SU-DHL-6 (cell line): Measurements from ENCODE around the gene TNFRSF18.

ENCODE experiments used
- H2AFZ ChIP-seq: fragments of 200-600 bp; sonication (generic); 2 replicates; pipeline ENCODE4 v1.6.1; 2014; ENCODE audit warnings: low read depth, mild to moderate bottlenecking, moderate library complexity, mixed read lengths, antibody characterized with exemption, low read length; ENCODE audit not compliant: severe bottlenecking
- H3F3A ChIP-seq: fragments of 200-600 bp; shearing (Covaris generic); 2 replicates; pipeline ENCODE4 v1.6.0; 2016; ENCODE audit warnings: antibody characterized with exemption, mild to moderate bottlenecking; ENCODE audit not compliant: insufficient read depth
- H3K27ac ChIP-seq: fragments of 200-600 bp; sonication (generic); 2 replicates; pipeline ENCODE4 v1.5.1; 2016; ENCODE audit warnings: low read depth, mild to moderate bottlenecking, low read length, moderate library complexity, mixed read lengths
- H3K27me3 ChIP-seq: fragments of 200-600 bp; sonication (generic), shearing (Covaris generic); 2 replicates; pipeline ENCODE4 v1.6.0; 2014; ENCODE audit warnings: mild to moderate bottlenecking, low read length
- H3K36me3 ChIP-seq: fragments of 200-600 bp; sonication (generic); 2 replicates; pipeline ENCODE4 v1.6.1; 2014; ENCODE audit warnings: mild to moderate bottlenecking, low read length, mixed read lengths
- H3K4me2 ChIP-seq: fragments of 300-600, 200-600 bp; shearing (Covaris generic), sonication (generic); 2 replicates; pipeline ENCODE4 v1.6.0; 2014; ENCODE audit warnings: low read length, low read depth, mild to moderate bottlenecking; ENCODE audit not compliant: poor library complexity, severe bottlenecking
- H3K4me3 ChIP-seq: fragments of 200-600 bp; sonication (generic); 2 replicates; pipeline ENCODE4 v1.5.1; 2014; ENCODE audit warnings: antibody characterized with exemption, low read length, mild to moderate bottlenecking, mixed read lengths; ENCODE audit not compliant: insufficient read depth, poor library complexity, severe bottlenecking
- H3K79me2 ChIP-seq: fragments of 200-600 bp; sonication (generic); 2 replicates; pipeline ENCODE4 v1.6.1; 2014; ENCODE audit warnings: mild to moderate bottlenecking, low read length, moderate library complexity; ENCODE audit not compliant: insufficient read depth
- H3K9ac ChIP-seq: fragments of 200-600 bp; sonication (generic); 2 replicates; pipeline ENCODE4 v1.7.0; 2014; ENCODE audit warnings: mild to moderate bottlenecking, low read length
- H3K9me2 ChIP-seq: fragments of 200-600 bp; sonication (generic); replicated peaks from 2 replicates; pipeline ENCODE4 v1.6.1; 2014; ENCODE audit warnings: low read length; ENCODE audit not compliant: insufficient read depth
- H3K9me3 ChIP-seq: fragments of 200-600 bp; sonication (generic); 2 replicates; pipeline ENCODE4 v1.6.1; 2014; ENCODE audit warnings: low read length, mixed read lengths; ENCODE audit not compliant: insufficient read depth
- H4K20me1 ChIP-seq: fragments of 200-600 bp; sonication (generic); 2 replicates; pipeline ENCODE4 v1.6.1; 2014; ENCODE audit warnings: low read depth, mild to moderate bottlenecking, antibody characterized with exemption, low read length, moderate library complexity, mixed read lengths
- EZH2phosphoT487 ChIP-seq: fragments of 200-600 bp; sonication (generic), shearing (Covaris generic); conservative IDR thresholded peaks from 2 replicates; pipeline ENCODE4 v1.6.1; 2018; ENCODE audit warnings: mild to moderate bottlenecking, antibody characterized with exemption, low read length, moderate library complexity, mixed read lengths
- TF ChIP-seq, protein P1 (sequence below): fragments of 200-600 bp; sonication (generic); IDR thresholded peaks from one replicate; pipeline ENCODE4 v1.5.1; 2017; ENCODE audit warnings: antibody characterized with exemption, mild to moderate bottlenecking, low read length, moderate library complexity; ENCODE audit not compliant: insufficient read depth, poor library complexity, severe bottlenecking

The TNFRSF18 gene

DNA sequence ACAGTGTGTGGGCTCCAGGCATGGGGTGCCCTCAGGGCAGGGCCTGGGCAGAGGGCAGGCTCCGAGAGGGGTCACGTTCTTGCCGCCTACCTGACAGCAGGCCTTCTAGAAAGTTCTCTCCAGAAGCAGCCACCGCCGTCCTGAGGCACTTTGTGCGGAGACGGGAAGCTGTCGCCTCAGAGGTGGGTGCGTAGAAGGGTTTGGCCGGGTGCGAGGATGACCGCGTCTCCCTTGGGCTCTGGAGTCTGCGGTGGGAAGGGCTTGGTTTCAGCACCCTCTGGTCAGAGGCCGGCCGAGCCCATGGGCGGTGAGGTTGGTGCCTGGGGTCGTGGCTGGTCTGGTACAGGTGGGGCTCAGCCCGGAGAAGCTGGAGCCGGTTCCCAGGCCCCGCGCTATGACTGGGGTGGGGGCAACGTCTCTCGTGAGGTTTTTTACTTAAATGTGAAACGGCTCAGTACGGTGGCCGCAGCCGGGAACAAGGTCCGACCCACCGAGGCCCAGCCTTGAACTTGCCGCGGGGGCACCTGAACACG, 42.8 kb downstream of the TNFRSF18 start:
- no peaks in the 10 kb centered on the region for H3F3A ChIP-seq
- no peak overlapping the region for H2AFZ ChIP-seq
- H3K9me2 ChIP-seq = no peaks in the 10 kb centered on the region
- no peak for TF ChIP-seq EZH2phosphoT487
- TF ChIP-seq, protein P1, sequence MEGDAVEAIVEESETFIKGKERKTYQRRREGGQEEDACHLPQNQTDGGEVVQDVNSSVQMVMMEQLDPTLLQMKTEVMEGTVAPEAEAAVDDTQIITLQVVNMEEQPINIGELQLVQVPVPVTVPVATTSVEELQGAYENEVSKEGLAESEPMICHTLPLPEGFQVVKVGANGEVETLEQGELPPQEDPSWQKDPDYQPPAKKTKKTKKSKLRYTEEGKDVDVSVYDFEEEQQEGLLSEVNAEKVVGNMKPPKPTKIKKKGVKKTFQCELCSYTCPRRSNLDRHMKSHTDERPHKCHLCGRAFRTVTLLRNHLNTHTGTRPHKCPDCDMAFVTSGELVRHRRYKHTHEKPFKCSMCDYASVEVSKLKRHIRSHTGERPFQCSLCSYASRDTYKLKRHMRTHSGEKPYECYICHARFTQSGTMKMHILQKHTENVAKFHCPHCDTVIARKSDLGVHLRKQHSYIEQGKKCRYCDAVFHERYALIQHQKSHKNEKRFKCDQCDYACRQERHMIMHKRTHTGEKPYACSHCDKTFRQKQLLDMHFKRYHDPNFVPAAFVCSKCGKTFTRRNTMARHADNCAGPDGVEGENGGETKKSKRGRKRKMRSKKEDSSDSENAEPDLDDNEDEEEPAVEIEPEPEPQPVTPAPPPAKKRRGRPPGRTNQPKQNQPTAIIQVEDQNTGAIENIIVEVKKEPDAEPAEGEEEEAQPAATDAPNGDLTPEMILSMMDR = no peak
- no peaks in the 10 kb centered on the region for H3K36me3 ChIP-seq
- H3K9ac ChIP-seq = no peak overlapping the region
- H3K79me2 ChIP-seq = no peaks in the 10 kb centered on the region
- H4K20me1 ChIP-seq = no peaks in the 10 kb centered on the region
- H3K4me2 ChIP-seq = no peak overlapping the region
- no peaks in the 10 kb centered on the region for H3K27me3 ChIP-seq
- no peak overlapping the region for H3K4me3 ChIP-seq
- no peaks in the 10 kb centered on the region for H3K9me3 ChIP-seq
- no peak overlapping the region for H3K27ac ChIP-seq

DNA sequence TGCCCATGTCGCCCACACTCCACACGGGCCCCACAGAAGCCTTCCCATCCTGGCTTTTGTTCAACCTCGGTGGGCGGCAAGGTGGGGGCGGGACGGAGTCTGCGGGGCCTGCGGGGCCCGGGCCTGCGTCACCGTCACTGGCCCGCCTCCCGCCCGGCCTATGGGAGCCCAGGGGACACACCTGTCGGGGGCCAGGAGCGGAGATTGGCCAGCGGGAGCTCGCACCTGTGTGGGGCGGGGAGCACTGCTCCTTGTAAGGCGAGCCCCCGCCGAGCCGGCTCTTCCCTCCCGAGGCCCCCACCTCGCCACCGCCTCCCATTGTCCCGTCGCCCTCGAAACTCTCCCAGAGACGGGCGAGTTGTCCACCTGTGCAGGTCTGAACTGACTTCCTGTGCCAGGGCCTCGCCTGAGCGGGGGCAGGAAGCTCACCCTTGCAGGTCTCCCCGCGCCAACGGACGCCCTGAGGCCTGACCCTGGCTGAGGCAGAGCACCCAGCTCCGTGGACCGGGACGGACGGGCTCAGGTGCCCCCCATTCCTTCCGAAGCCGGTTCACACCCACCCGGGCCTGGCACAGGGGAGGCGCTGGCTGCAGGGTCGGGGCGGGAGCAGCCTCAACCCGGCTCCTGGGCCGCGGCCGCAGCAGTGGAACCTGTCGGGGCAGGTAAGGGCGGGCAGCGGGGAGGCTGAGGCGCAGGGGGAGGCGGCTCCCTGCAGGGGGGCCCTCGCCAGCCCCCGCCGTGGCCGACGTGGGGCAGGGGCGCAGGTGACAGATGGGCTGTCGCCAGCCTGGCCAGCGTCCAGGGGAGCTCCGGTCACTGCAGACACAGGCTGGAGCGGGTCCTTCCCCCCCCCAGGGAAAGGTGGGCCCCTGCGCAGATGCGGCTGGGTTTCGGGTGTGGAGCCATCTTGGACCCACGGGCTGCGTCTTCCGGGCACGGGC, 43.5 kb downstream of the TNFRSF18 start:
- Histone ChIP-seq H2AFZ (no peak overlapping the region), H4K20me1 (no peaks in the 10 kb centered on the region), H3K4me2 (no peak overlapping the region), H3K36me3 (no peaks in the 10 kb centered on the region), H3K79me2 (no peaks in the 10 kb centered on the region), H3K4me3 (no peak overlapping the region), H3K9me3 (no peaks in the 10 kb centered on the region), H3K27ac (no peak overlapping the region), H3F3A (no peaks in the 10 kb centered on the region), H3K9ac (no peak overlapping the region), H3K9me2 (no peaks in the 10 kb centered on the region), H3K27me3 (no peaks in the 10 kb centered on the region)
- TF ChIP-seq, protein P1 = no peak
- TF ChIP-seq EZH2phosphoT487 = no peak

DNA sequence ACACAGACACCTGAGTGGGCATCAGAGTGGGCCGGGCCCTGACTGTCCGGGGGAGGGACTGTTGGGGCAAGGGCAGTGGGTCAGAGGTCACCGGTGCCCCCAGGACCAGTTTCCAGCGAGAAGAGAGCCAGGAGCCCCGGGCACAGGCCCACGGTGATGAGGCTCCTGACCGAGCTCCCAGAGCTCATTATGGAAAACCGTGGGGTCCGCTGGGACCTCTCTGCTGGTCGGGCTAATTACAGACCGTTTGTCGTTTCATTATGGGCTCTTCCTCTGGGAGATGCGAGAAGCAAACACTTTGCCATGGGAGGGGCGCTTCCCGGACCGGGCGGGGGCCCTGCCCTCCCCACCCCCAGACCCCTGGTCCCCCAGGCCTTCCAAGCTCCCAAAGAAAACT, 44.7 kb downstream of the TNFRSF18 start:
- H2AFZ ChIP-seq = no peak overlapping the region

More for the DNA sequence above, 44.7 kb downstream of the TNFRSF18 start:
- no peaks in the 10 kb centered on the region for H3K9me3 ChIP-seq
- H3K36me3 ChIP-seq = no peaks in the 10 kb centered on the region
- H3K27me3 ChIP-seq = no peaks in the 10 kb centered on the region
- H3K9me2 ChIP-seq = no peaks in the 10 kb centered on the region
- no peaks in the 10 kb centered on the region for H3K79me2 ChIP-seq
- TF ChIP-seq EZH2phosphoT487 = no peak
- TF ChIP-seq, protein P1 = no peak
- H3K4me3 ChIP-seq = no peak overlapping the region
- H3K9ac ChIP-seq = no peak overlapping the region
- H4K20me1 ChIP-seq = no peaks in the 10 kb centered on the region
- no peaks in the 10 kb centered on the region for H3F3A ChIP-seq
- no peak overlapping the region for H3K4me2 ChIP-seq
- no peak overlapping the region for H3K27ac ChIP-seq
